K562 (cell line): ENCODE data around the gene TMA7B. TPM values are rescaled to one million over a fixed set of nuclear protein-coding genes. Genes with fewer than 3 reads are reported as not detected.

Experiments used
- ATAC-seq: fragments of 200-7000 bp; cut with Tn5 transposase; 3 replicates; pipeline ENCODE4 v1.9.1; 2020; ENCODE audit warnings: moderate library complexity
- BruUV-seq: library from RNA; stranded (reverse); fragments of 400-500 nt; replicated peaks from 2 replicates; lab custom pipeline; 2021; lab: Mats Ljungman, UMichigan
- CTCF ChIA-PET: fragments of 300-600 bp; formaldehyde crosslinking; extraction: SDS; loops from one replicate; lab custom pipeline; 2021; ENCODE audit warnings: low intra/inter-chr PET ratio; lab: Yijun Ruan, JAX
- POLR2A ChIA-PET: fragments of 300-600, 350-650 bp; sonication (Branson Sonifier 250); formaldehyde crosslinking; extraction: SDS; loops from one replicate; lab custom pipeline; 2021; ENCODE audit warnings: antibody characterized with exemption, inconsistent platforms; lab: Yijun Ruan, JAX
- DNase-seq, 4 experiments: peaks; one replicate each; pipeline versions ENCODE4 v3.0.0 to v3.0.0-alpha.2; 2011 to 2018; ENCODE audit warnings: low spot score in 3 of 4, mixed read lengths in 3 of 4; ENCODE audit errors: extremely low read depth in 1 of 4
- FAIRE-seq: peaks from 2 replicates; lab custom pipeline; 2011; peaks lifted over from hg19 to GRCh38; lab: Jason Lieb, UNC
- H2AFZ ChIP-seq: 2 replicates; pipeline ENCODE4 v1.6.0; 2011; ENCODE audit warnings: low read depth, low read length, control low read depth, inconsistent platforms
- H3K27ac ChIP-seq: fragments of 200-600 bp; 3 replicates; pipeline ENCODE4 v1.8.0; 2011; ENCODE audit warnings: low read depth, mild to moderate bottlenecking, control low read depth, inconsistent platforms, low read length, moderate library complexity, mixed read lengths; ENCODE audit errors: extremely low read depth
- H3K27me3 ChIP-seq, 2 experiments: fragments of 300-600 bp in 1 of 2; 2 replicates in 1 of 2; 3 replicates in 1 of 2; pipeline versions ENCODE4 v1.6.0 to v1.8.0; 2011; ENCODE audit warnings: inconsistent platforms in 2 of 2, low read length in 2 of 2, mild to moderate bottlenecking in 1 of 2, mixed read lengths in 1 of 2, moderate library complexity in 1 of 2; ENCODE audit not compliant: control insufficient read depth in 2 of 2, insufficient read depth in 2 of 2
- H3K36me3 ChIP-seq: fragments of 300-600 bp; 3 replicates; pipeline ENCODE4 v1.8.0; 2011; ENCODE audit warnings: mild to moderate bottlenecking, low read length, inconsistent platforms; ENCODE audit not compliant: control insufficient read depth, insufficient read depth
- H3K4me1 ChIP-seq, 2 experiments: fragments of 200-600 bp in 1 of 2; replicated peaks in 1 of 2; 2 replicates in 1 of 2; 3 replicates in 1 of 2; pipeline versions ENCODE4 v1.5.1 to v1.8.0; 2011; ENCODE audit warnings: inconsistent platforms in 2 of 2, low read length in 2 of 2, mild to moderate bottlenecking in 1 of 2, mixed read lengths in 1 of 2, moderate library complexity in 1 of 2; ENCODE audit not compliant: control insufficient read depth in 2 of 2, insufficient read depth in 2 of 2
- H3K4me2 ChIP-seq: 2 replicates; pipeline ENCODE4 v1.6.1; 2011; ENCODE audit warnings: low read length, control low read depth, inconsistent platforms, mixed read lengths; ENCODE audit not compliant: insufficient read depth
- H3K4me3 ChIP-seq: fragments of 200-600 bp; sonication (generic), shearing (Covaris generic); 2 replicates; pipeline ENCODE4 v1.5.1; 2016; ENCODE audit warnings: control low read depth, inconsistent platforms
- H3K79me2 ChIP-seq: fragments of 200-600 bp; 3 replicates; pipeline ENCODE4 v1.8.0; 2011; ENCODE audit warnings: low read length, inconsistent platforms; ENCODE audit not compliant: control insufficient read depth, insufficient read depth
- H3K9ac ChIP-seq, 2 experiments: 2 replicates each; pipeline versions ENCODE4 v1.6.0 to v1.6.1; 2011; ENCODE audit warnings: low read depth in 2 of 2, low read length in 2 of 2, control low read depth in 1 of 2, inconsistent platforms in 1 of 2, mild to moderate bottlenecking in 1 of 2, mixed read lengths in 1 of 2; ENCODE audit not compliant: insufficient read depth in 1 of 2
- H3K9me1 ChIP-seq: one replicate; pipeline ENCODE4 v1.6.0; 2011; ENCODE audit warnings: inconsistent platforms, mild to moderate bottlenecking, low read length, moderate library complexity; ENCODE audit not compliant: control insufficient read depth, insufficient read depth
- H3K9me3 ChIP-seq: replicated peaks from 2 replicates; pipeline ENCODE4 v1.5.1; 2011; ENCODE audit warnings: low read depth, low read length, inconsistent platforms; ENCODE audit not compliant: control insufficient read depth, insufficient read depth
- H4K20me1 ChIP-seq: replicated peaks from 2 replicates; pipeline ENCODE4 v1.6.1; 2011; ENCODE audit warnings: low read length, inconsistent platforms, mixed read lengths; ENCODE audit not compliant: control insufficient read depth, insufficient read depth
- EGR1 ChIP-seq: fragments of 450-650 bp; conservative IDR thresholded peaks from 2 replicates; pipeline ENCODE4 v1.6.1; 2017; ENCODE audit warnings: mild to moderate bottlenecking
- FOXK2 ChIP-seq, 2 experiments: fragments of 450-650 bp; IDR thresholded peaks in 1 of 2; conservative IDR thresholded peaks in 1 of 2; 2 replicates each; pipeline ENCODE4 v1.6.1; 2016; ENCODE audit warnings: low read depth in 2 of 2, mild to moderate bottlenecking in 1 of 2
- IFI16 ChIP-seq: fragments of 250-450 bp; sonication (Bioruptor Pico); IDR thresholded peaks from 2 replicates; pipeline ENCODE4 v2.1.2; 2022; ENCODE audit warnings: mild to moderate bottlenecking, inconsistent platforms
- KAT7 ChIP-seq: sonication (generic); formaldehyde crosslinking; IDR thresholded peaks from 2 replicates; pipeline ENCODE4 v1.8.0; 2022; ENCODE audit warnings: missing genetic modification reagents, mild to moderate bottlenecking, borderline replicate concordance
- KDM1A ChIP-seq, 2 experiments: fragments of 450-650 bp; IDR thresholded peaks; 2 replicates each; pipeline ENCODE4 v1.6.1; 2016; ENCODE audit warnings: mild to moderate bottlenecking in 2 of 2
- KDM5B ChIP-seq: fragments of 200-600 bp; sonication (generic); IDR thresholded peaks from 2 replicates; pipeline ENCODE4 v1.6.1; 2012; ENCODE audit warnings: low read depth, mild to moderate bottlenecking, moderate library complexity, low read length, control low read depth, inconsistent platforms; ENCODE audit not compliant: insufficient replicate concordance
- MEF2D ChIP-seq: conservative IDR thresholded peaks from 2 replicates; pipeline ENCODE4 v1.6.1; 2016; ENCODE audit warnings: low read depth, missing genetic modification characterization, missing compliant biosample characterization
- POLR2A ChIP-seq: fragments of 450-650 bp; conservative IDR thresholded peaks from 2 replicates; pipeline ENCODE4 v1.6.1; 2016
- SIN3B ChIP-seq: fragments of 450-650 bp; IDR thresholded peaks from 2 replicates; pipeline ENCODE4 v1.6.1; 2017; ENCODE audit warnings: low read depth, mild to moderate bottlenecking, moderate library complexity
- SUPT5H ChIP-seq: fragments of 450-650 bp; IDR thresholded peaks from 2 replicates; pipeline ENCODE4 v1.6.1; 2016
- TAF7 ChIP-seq: fragments of 450-650 bp; IDR thresholded peaks from 2 replicates; pipeline ENCODE4 v1.6.1; 2016; ENCODE audit warnings: missing genetic modification characterization, missing compliant biosample characterization
- TGIF2 ChIP-seq: sonication (generic); formaldehyde crosslinking; IDR thresholded peaks from 2 replicates; pipeline ENCODE4 v1.8.1; 2022; ENCODE audit warnings: mild to moderate bottlenecking, missing genetic modification reagents, moderate library complexity
- ZNF561 ChIP-seq: fragments of 450-650 bp; formaldehyde crosslinking; conservative IDR thresholded peaks from 2 replicates; pipeline ENCODE4 v1.4.0; 2020; ENCODE audit warnings: mild to moderate bottlenecking, moderate library complexity
- WGBS: fragments of 100-300 bp; shearing (Covaris generic); methylation state at CpG from one replicate; pipeline ENCODE4 v1.1.6; 2016; ENCODE audit warnings: low coverage, mixed read lengths; ENCODE audit not compliant: insufficient coverage; ENCODE audit errors: missing lambda C conversion rate; 5-methylcytosine and 5-hydroxymethylcytosine counted together
- in situ Hi-C: fragments of 300-500 bp; cut with MboI; formaldehyde crosslinking; loops from 4 replicates; pipeline ENCODE4 v1.15.0; 2018; ENCODE audit warnings: inconsistent platforms, mixed read lengths
- intact Hi-C: fragments of 100-400 bp; cut with micrococcal nuclease; formaldehyde crosslinking; loops from 2 replicates; pipeline ENCODE4 v1.14.2; 2022
- polyA plus RNA-seq, 8 experiments: library from polyadenylated mRNA; depleted of rRNA in 4 of 8; stranded (reverse) in 5 of 8; unstranded in 3 of 8; fragments of >200 nt; fragmentation: Nextera tagmentation in 2 of 8; fragmentation: Illumina TruSeq in 1 of 8; extraction: Ambion mirVana in 2 of 8; extraction: Trizol in 1 of 8; gene quantifications; 2 replicates each; pipeline versions ENCODE4 v1.2.1 to v1.2.3, GENCODE V29; 2011 to 2014; ENCODE audit warnings: inconsistent platforms in 1 of 8, missing spikeins in 1 of 8
- total RNA-seq, 7 experiments: library from RNA; depleted of rRNA in 6 of 7; stranded (reverse); fragments of >200 nt in 6 of 7; fragmentation: Illumina TruSeq in 2 of 7; extraction: Trizol in 2 of 7; gene quantifications; 2 replicates each; pipeline versions ENCODE4 v1.2.1 to v1.2.3, GENCODE V29; 2011 to 2021; ENCODE audit warnings: low replicate concordance in 1 of 7
- TF ChIP-seq, protein P1 (sequence below), 2 experiments: fragments of 450-650 bp; conservative IDR thresholded peaks; 2 replicates each; pipeline ENCODE4 v1.6.1; 2017; ENCODE audit warnings: mild to moderate bottlenecking in 2 of 2, moderate library complexity in 2 of 2
- TF ChIP-seq, protein P2 (sequence below): fragments of 450-650 bp; conservative IDR thresholded peaks from 2 replicates; pipeline ENCODE4 v1.6.1; 2016; ENCODE audit warnings: missing genetic modification characterization, low read depth, mild to moderate bottlenecking, missing compliant biosample characterization, moderate library complexity
- TF ChIP-seq, protein P3 (sequence below): fragments of 450-650 bp; IDR thresholded peaks from 2 replicates; pipeline ENCODE4 v1.6.1; 2018; ENCODE audit not compliant: partially characterized antibody

Gene TMA7B
- total and polyA plus RNA-seq, 9 of the 15 experiments (the other 6 are each of a cell fraction or from before 2014, with no cell fraction given) = 5.6 to 14.2 (median 11.8) TPM

GRCh38 chr22:39949964-39950737 is 10.0 kb upstream of the TMA7B start:
- Histone ChIP-seq H3K27ac (no peak overlapping the region; the same call in 1 of the 3 replicates), H3K4me3 (peak overlapping the region; percentile 55; the same call in 1 of the 2 replicates), H3K27me3 (no peaks in the 10 kb centered on the region), H3K9me1 (no peaks in the 10 kb centered on the region), H3K9me3 (no peaks in the 10 kb centered on the region), H3K4me1 (peaks cover 9 to 54% of the 10 kb centered on the region in 2 experiments; a peak in 4 of 5 replicates), H4K20me1 (no peaks in the 10 kb centered on the region), H3K9ac (peak overlapping the region; percentile 27 to 88; a peak in 3 of 4 replicates), H3K79me2 (peaks cover 86% of the 10 kb centered on the region), H3K4me2 (peak overlapping the region; percentile 92), H2AFZ (no peak overlapping the region), H3K36me3 (peaks cover 62% of the 10 kb centered on the region; the same call in 2 of the 3 replicates)
- ATAC-seq = peak; percentile 33
- no TSS peak for BruUV-seq
- ChIA-PET POLR2A (interaction anchor here (0.6 to 1.0 kb wide), 5 partner anchors 22 to 94 kb away, joined by 3 read pairs; no protein-coding TSS in a partner anchor), CTCF (no interaction called here)
- no peak for FAIRE-seq
- peak in 3 of 4 experiments; percentile 18 to 36 (median 18) for DNase-seq
- intact Hi-C loops = no loop called here
- WGBS = 20% methylated on average over 8 of the region's 8 CpGs
- in situ Hi-C loops = no loop called here
- TF ChIP-seq ZNF561 (CRISPR knock-in tag) (no peak), KAT7 (CRISPR knock-in tag) (no peak), SIN3B (no peak), SUPT5H (peak; percentile 59; the same call in 1 of the 2 replicates), TGIF2 (CRISPR knock-in tag) (no peak), KDM1A (IDR thresholded peaks at IDR 0.05) (peak in 1 of 2 experiments; percentile 64; a peak in 1 of 4 replicates), KDM5B (no peak), FOXK2 (conservative IDR thresholded peaks at IDR 0.05 in 1 of 2, IDR thresholded peaks at IDR 0.05 in 1 of 2; ENCODE audit: low read depth in 2 of 2) (peak in 1 of 2 experiments; percentile 44; a peak in 1 of 4 replicates), POLR2A (peak; percentile 42; the same call in 1 of the 2 replicates), TAF7 (tag) (no peak), MEF2D (tag) (peak; percentile 62; the same call in 1 of the 2 replicates), IFI16 (CRISPR knock-in tag) (no peak), EGR1 (peak; percentile 76)
- TF ChIP-seq, protein P1, sequence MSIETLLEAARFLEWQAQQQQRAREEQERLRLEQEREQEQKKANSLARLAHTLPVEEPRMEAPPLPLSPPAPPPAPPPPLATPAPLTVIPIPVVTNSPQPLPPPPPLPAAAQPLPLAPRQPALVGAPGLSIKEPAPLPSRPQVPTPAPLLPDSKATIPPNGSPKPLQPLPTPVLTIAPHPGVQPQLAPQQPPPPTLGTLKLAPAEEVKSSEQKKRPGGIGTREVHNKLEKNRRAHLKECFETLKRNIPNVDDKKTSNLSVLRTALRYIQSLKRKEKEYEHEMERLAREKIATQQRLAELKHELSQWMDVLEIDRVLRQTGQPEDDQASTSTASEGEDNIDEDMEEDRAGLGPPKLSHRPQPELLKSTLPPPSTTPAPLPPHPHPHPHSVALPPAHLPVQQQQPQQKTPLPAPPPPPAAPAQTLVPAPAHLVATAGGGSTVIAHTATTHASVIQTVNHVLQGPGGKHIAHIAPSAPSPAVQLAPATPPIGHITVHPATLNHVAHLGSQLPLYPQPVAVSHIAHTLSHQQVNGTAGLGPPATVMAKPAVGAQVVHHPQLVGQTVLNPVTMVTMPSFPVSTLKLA (conservative IDR thresholded peaks at IDR 0.05) = peak in 1 of 2 experiments; percentile 20; a peak in 1 of 4 replicates
- TF ChIP-seq, protein P2, sequence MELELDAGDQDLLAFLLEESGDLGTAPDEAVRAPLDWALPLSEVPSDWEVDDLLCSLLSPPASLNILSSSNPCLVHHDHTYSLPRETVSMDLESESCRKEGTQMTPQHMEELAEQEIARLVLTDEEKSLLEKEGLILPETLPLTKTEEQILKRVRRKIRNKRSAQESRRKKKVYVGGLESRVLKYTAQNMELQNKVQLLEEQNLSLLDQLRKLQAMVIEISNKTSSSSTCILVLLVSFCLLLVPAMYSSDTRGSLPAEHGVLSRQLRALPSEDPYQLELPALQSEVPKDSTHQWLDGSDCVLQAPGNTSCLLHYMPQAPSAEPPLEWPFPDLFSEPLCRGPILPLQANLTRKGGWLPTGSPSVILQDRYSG (tag) = no peak
- TF ChIP-seq, protein P3, sequence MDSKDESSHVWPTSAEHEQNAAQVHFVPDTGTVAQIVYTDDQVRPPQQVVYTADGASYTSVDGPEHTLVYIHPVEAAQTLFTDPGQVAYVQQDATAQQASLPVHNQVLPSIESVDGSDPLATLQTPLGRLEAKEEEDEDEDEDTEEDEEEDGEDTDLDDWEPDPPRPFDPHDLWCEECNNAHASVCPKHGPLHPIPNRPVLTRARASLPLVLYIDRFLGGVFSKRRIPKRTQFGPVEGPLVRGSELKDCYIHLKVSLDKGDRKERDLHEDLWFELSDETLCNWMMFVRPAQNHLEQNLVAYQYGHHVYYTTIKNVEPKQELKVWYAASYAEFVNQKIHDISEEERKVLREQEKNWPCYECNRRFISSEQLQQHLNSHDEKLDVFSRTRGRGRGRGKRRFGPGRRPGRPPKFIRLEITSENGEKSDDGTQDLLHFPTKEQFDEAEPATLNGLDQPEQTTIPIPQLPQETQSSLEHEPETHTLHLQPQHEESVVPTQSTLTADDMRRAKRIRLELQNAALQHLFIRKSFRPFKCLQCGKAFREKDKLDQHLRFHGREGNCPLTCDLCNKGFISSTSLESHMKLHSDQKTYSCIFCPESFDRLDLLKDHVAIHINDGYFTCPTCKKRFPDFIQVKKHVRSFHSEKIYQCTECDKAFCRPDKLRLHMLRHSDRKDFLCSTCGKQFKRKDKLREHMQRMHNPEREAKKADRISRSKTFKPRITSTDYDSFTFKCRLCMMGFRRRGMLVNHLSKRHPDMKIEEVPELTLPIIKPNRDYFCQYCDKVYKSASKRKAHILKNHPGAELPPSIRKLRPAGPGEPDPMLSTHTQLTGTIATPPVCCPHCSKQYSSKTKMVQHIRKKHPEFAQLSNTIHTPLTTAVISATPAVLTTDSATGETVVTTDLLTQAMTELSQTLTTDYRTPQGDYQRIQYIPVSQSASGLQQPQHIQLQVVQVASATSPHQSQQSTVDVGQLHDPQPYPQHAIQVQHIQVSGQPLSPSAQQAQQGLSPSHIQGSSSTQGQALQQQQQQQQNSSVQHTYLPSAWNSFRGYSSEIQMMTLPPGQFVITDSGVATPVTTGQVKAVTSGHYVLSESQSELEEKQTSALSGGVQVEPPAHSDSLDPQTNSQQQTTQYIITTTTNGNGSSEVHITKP = no peak
